Transverse colon (tissue), 3 donors: Measurements from ENCODE around the gene ANKRD12.

Experiments used
- CTCF ChIP-seq, 5 experiments: fragments of 200-600 bp in 3 of 5; fragments of 450-650 bp in 2 of 5; sonication (generic) in 3 of 5; IDR thresholded peaks; 1 replicate in 2 of 5; 2 replicates in 3 of 5; pipeline ENCODE4 v1.5.1; 2016 to 2017; ENCODE audit warnings: antibody characterized with exemption in 5 of 5, inconsistent platforms in 3 of 5, mild to moderate bottlenecking in 2 of 5, moderate library complexity in 1 of 5
- EP300 ChIP-seq: sonication (generic); formaldehyde crosslinking; IDR thresholded peaks from one replicate; pipeline ENCODE4 v1.6.1; 2017; ENCODE audit warnings: antibody characterized with exemption, low read depth

GRCh38 chr18:9106800-9107584 is 29.6 kb upstream of the ANKRD12 start:
- TF ChIP-seq CTCF (IDR thresholded peaks at IDR 0.05) = no peak
- TF ChIP-seq EP300 = no peak
